HG02884 (cell line): ENCODE data around the gene ABCA9.
"Not testable (repeated sequence)": the region's sequence is repeated elsewhere in the genome, so short reads cannot be mapped to it uniquely, and the experiment has no call there.

Source experiments
- ATAC-seq: cut with Tn5 transposase; IDR thresholded peaks from one replicate; pipeline ENCODE4 v1.9.1; 2021; ENCODE audit warnings: mild to moderate bottlenecking, moderate library complexity; ENCODE audit not compliant: unreplicated experiment

Gene ABCA9

DNA sequence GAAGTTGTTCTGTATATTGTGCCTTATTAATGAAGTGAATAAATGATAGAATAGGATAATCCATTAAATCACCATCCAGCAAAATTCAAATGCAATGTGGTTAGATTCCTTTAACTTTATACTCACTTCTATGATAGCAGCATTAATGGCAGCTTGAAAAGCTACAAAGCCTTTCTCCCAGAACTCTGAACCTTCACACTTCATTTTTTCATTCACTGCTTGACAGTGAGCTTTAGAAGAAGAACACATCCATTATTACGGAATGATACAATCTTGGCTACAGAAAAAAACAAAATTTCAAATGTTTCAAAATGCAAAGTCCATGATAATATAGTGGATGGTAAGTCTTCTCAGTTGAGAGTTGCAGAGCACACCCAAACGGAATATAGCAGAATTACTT lies 16.4 kb downstream of the ABCA9 start:
- no peak for ATAC-seq

DNA sequence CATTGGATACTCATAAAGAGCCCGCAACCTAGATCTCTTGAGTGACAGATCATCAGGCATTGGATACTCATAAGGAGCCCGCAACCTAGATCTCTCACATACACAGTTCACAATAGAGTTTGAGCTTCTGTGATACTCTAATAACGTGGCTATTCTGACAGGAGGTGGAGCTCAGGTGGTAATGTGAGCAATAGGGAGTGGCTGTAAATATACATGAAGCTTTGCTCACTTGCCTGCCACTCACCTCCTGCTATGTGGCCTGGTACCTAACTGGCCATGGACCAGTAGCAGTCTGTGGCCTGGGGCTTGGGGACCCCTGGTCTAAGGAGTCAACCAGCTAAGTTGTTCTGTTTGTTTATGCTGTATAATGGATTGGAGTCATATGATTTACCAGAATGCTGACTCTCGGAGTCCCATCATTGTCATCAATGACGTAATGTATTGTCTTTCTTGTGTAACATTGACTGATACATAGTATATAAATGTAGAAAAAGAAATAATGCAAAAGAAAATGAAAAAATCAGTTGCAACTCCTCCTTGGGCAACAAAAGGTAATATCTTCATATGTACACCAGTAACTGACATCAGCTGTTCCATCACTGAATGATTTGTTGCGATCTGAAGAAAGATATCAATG lies 17.5 kb downstream of the ABCA9 start:
- no peak for ATAC-seq

DNA sequence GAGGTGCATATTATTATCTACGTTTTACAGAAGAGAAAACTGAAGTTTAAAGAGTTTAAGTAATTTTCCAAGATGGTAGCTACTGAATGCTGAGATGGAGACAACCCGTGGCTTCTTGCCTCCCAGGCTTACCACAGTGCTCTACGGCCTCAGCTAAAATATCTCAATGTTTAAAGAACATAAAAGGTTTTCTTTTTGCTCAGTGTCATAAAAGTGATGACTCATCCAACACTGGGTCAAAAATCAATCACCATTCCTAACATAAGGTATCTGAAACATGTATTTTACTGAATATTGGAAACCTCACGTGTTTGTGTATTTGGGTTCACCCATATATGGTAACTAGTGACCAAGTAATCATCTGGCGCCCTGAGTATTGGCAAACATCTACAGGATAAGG lies 18.4 kb downstream of the ABCA9 start:
- ATAC-seq = no peak

- no peak for ATAC-seq
Observed at GRCh38 chr17:69031839-69032238, 28.9 kb downstream of the ABCA9 start.

- no peak for ATAC-seq
Observed at GRCh38 chr17:69030169-69030568, 30.6 kb downstream of the ABCA9 start.

DNA sequence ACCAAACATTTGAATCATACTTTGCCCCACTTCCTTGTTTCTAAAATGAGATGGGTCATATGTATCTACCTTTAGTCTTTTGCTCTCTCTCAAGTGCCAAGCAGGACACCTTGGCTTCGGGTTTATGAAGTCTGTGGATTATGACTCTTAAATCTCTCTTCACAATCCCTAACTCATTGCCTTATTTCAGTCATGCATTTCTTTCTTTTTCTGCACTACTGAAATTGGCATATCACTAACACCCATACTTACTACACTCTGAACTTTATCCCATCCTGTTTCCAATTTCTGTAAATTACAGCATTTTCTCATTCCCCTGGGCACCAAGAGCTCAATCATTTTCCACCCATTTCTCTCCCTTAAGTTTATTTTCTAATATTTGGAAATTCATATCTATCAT lies 42.0 kb downstream of the ABCA9 start:
- ATAC-seq = no peak

GRCh38 chr17:69018022-69018615 lies 42.6 kb downstream of the ABCA9 start:
- ATAC-seq = no peak

GRCh38 chr17:69015631-69016030 lies 45.1 kb downstream of the ABCA9 start:
- ATAC-seq = no peak

DNA sequence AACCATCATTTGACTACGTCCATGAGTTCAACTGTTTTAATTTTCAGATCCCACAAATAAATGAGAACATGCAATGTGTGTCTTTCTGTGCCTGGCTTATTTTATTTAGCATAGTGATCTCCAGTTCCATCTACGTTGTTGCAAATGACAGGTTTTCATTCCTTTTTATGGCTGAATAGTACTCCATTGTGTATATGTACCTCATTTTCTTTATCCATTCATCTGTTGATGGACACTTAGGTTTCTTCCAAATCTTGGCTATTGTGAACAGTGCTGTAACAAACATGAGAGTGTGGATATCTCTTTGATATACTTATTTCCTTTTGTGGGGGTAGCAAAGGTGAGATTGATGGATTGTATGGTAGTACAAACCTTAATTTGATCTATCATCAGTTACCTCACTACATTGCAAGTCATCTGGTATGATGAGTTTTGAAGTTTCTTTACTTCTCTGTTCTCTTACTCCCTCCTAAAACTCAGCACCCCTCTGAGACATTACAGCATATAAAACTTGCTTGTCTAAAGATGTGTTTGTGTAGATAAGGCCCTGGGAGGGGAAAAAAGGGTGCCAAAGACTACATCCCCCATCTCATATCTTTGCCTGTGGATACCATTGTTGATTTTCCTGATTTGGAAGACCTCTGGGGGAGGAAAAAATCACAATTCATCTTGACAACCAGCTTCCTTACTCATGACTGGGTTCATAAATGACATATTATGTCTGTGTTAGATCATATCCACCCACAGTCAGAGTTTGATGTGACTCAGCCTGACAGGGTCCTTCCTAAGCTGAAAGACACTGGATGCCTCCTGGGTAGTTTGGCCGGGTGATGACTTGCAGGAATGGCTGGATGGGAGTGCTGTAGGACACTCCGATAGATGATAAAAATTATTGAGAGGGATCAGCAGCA lies 47.6 kb downstream of the ABCA9 start:
- no peak for ATAC-seq

DNA sequence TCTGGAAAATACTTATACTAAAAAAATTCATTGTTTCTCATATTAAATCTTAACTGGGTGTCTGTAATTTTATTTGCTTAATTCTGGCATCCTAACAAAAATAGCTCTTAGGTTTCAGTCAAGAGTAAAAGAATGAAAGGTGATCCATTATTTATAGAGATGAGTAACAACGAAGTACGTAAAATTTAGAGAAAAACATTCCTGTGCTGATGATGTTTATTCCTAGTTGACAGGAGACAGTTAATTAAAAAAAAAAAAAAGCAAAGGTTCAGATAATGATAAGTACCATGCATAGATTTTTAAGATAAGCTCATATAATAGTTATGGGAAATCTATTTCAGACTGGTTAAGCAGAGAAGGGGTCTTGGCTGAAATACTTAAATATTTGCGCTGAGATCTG lies 50.8 kb downstream of the ABCA9 start:
- no peak for ATAC-seq

- ATAC-seq = not testable (repeated sequence)
Observed at GRCh38 chr17:69004759-69005158, 56.0 kb downstream of the ABCA9 start.

- not testable (repeated sequence) for ATAC-seq
Observed at GRCh38 chr17:68999743-69000142, 61.0 kb downstream of the ABCA9 start.

GRCh38 chr17:68993112-68993511 lies 67.6 kb downstream of the ABCA9 start:
- no peak for ATAC-seq

DNA sequence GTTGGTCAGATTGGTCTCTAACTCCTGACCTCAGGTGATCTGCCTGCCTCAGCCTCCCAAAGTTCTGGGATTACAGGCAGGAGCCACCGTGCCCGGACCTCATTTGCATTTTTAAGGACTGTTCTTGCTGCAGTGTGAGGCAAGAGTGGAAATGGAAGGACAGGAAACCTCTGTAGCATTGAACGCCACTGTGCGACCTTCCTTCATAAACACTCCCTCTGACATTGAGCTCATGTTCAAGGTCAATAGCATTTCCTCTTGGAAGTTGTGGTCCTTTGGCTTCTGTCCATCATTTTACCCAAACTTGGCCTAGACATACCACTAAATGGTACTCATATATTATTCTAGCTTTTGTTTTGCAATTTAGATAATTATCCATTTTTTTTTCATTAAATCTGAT lies 72.8 kb downstream of the ABCA9 start:
- no peak for ATAC-seq

DNA sequence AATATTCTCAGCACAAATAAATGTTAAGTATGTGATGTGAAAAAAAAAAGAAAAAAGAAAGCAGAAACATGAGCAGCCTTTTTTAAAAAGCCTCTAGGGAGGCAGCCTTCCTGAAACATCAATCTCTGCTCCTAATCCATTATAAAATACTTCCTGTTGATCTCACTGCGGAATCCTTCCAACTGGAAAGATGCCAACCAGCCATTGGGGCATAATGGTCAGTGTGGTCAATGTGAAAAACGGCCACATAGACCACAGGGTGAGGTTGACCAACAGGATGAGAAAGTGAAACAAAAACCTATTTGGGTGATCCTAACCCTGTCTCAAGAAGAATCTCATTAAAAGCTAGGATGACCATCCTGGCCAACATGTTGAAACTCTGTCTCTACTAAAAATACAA lies 79.4 kb downstream of the ABCA9 start:
- no peak for ATAC-seq

GRCh38 chr17:68973098-68973846 lies 87.5 kb downstream of the ABCA9 start:
- ATAC-seq = no peak

- no peak for ATAC-seq
Observed at GRCh38 chr17:68972119-68972704, 88.5 kb downstream of the ABCA9 start.

DNA sequence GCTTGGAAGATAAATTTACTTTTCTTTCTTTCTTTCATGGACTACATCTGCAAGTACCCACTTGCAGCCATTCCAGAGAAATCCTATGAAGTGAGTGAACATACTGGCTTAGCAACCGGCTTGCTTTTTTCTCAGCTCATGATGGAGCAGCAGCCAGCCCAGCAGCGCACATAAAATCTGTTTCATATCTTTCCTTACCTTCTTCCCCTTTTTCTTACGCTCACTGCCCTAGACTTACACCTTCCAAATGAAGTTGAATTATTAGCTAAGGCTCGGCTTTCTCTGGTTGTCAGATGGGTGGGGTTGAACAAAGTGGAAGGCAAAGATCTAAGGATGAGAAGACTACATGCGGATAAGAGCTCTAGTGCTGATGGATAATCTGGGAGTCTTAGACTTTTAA lies 91.6 kb downstream of the ABCA9 start:
- no peak for ATAC-seq

- ATAC-seq = no peak
Observed at GRCh38 chr17:68963958-68964357, 96.8 kb downstream of the ABCA9 start.

DNA sequence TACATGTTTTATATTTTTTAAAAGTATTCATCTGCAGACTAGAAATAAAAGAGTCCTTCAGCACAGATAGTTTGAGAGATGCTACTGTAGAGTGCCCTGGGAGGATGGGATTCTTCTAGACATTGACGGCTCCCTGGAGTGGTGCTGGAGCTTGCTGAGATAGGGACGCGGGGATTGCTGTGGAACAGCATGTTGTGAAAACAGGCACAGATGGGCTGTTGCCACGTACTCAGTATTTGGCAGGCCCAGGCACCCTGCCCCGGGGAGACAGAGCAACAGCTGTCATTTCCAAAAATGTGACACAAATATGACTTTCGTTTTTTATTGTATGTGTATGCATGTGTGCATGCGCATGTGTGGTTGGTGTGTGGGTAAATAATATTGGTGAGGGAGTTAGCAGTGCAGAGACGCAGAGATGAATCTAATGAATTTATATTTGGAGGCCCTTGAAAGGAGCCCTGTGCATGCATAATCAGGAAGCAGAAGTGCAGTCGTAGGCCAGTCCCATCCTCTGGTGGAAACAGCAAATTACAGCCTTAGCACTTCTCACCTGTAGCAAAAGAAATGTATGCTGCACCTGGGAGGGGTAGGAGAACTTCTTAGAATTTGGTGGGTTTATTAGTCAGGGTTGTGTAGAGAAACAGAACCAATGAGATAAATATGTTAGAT lies 99.4 kb downstream of the ABCA9 start:
- no peak for ATAC-seq
